AG04449 (cell line): ENCODE data around the gene ETV2.

ENCODE experiments used
- CTCF ChIA-PET: fragments of 350-600 bp; formaldehyde crosslinking; extraction: SDS; loops from one replicate; lab custom pipeline; 2021; ENCODE audit warnings: antibody characterized with exemption; lab: Yijun Ruan, JAX
- POLR2A ChIA-PET: fragments of 400-600, 350-600 bp; formaldehyde crosslinking; extraction: SDS; loops from one replicate; lab custom pipeline; 2020; ENCODE audit warnings: antibody characterized with exemption, inconsistent platforms; lab: Yijun Ruan, JAX
- DNase-seq: peaks from one replicate; pipeline ENCODE4 v3.0.0-alpha.2; 2010; ENCODE audit warnings: low read depth, low spot score
- H3K4me3 ChIP-seq: 2 replicates; pipeline ENCODE4 v1.5.1; 2011; ENCODE audit warnings: low read depth, mild to moderate bottlenecking, control low read depth, low read length
- TF ChIP-seq, protein P1 (sequence below): IDR thresholded peaks from one replicate; pipeline ENCODE4 v1.5.1; 2011; ENCODE audit warnings: mild to moderate bottlenecking, moderate library complexity, low read length, control low read depth, inconsistent platforms; ENCODE audit not compliant: insufficient read depth; ENCODE audit errors: missing control alignments

The ETV2 gene

GRCh38 chr19:35615036-35615435 lies 26.5 kb upstream of the ETV2 start:
- no peak overlapping the region for H3K4me3 ChIP-seq
- POLR2A ChIA-PET = interaction anchor here (0.6 kb wide), 1 partner anchor 267 kb away, joined by 3 read pairs; no protein-coding TSS in a partner anchor
- no peak for DNase-seq
- CTCF ChIA-PET = interaction anchor here (1.2 to 1.5 kb wide), 2 partner anchors 66 kb away, joined by 3 to 4 read pairs; no protein-coding TSS in a partner anchor
- TF ChIP-seq, protein P1, sequence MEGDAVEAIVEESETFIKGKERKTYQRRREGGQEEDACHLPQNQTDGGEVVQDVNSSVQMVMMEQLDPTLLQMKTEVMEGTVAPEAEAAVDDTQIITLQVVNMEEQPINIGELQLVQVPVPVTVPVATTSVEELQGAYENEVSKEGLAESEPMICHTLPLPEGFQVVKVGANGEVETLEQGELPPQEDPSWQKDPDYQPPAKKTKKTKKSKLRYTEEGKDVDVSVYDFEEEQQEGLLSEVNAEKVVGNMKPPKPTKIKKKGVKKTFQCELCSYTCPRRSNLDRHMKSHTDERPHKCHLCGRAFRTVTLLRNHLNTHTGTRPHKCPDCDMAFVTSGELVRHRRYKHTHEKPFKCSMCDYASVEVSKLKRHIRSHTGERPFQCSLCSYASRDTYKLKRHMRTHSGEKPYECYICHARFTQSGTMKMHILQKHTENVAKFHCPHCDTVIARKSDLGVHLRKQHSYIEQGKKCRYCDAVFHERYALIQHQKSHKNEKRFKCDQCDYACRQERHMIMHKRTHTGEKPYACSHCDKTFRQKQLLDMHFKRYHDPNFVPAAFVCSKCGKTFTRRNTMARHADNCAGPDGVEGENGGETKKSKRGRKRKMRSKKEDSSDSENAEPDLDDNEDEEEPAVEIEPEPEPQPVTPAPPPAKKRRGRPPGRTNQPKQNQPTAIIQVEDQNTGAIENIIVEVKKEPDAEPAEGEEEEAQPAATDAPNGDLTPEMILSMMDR = no peak

DNA sequence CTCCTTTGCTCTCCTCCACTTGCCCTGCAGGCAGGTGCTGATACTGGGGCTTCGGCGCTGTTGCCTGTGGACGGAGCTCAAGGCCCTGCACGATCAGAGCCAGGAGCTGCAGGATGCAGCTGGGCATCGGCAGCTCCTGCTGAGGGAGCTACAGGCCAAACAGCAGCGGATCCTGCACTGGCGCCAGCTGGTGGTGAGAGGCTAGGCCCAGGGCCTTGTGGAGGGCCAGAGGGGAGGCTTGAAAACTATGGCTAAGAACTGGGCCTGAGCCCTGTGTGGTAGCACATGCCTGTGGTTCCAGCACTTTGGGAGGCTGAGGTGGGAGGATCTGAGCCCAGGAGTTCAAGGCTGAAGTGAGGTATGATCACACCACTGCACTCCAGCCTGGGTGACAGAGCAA lies 22.7 kb upstream of the ETV2 start:
- TF ChIP-seq, protein P1 = no peak
- ChIA-PET POLR2A (interaction anchor here (0.7 kb wide), 1 partner anchor 97 kb away, joined by 3 read pairs; no protein-coding TSS in a partner anchor), CTCF (no interaction called here)

GRCh38 chr19:35619290-35619923 lies 22.1 kb upstream of the ETV2 start:
- ChIA-PET POLR2A (interaction anchor here (0.7 kb wide), 1 partner anchor 98 kb away, joined by 3 read pairs; no protein-coding TSS in a partner anchor), CTCF (no interaction called here)
- H3K4me3 ChIP-seq = no peak overlapping the region
- TF ChIP-seq, protein P1 = no peak
- DNase-seq = no peak

More for the DNA sequence above, 22.7 kb upstream of the ETV2 start:
- H3K4me3 ChIP-seq = no peak overlapping the region
- DNase-seq = no peak

GRCh38 chr19:35620001-35620400 lies 21.5 kb upstream of the ETV2 start:
- no peak overlapping the region for H3K4me3 ChIP-seq
- CTCF ChIA-PET = no interaction called here
- no peak for DNase-seq
- TF ChIP-seq, protein P1 = no peak
- POLR2A ChIA-PET = no interaction called here

DNA sequence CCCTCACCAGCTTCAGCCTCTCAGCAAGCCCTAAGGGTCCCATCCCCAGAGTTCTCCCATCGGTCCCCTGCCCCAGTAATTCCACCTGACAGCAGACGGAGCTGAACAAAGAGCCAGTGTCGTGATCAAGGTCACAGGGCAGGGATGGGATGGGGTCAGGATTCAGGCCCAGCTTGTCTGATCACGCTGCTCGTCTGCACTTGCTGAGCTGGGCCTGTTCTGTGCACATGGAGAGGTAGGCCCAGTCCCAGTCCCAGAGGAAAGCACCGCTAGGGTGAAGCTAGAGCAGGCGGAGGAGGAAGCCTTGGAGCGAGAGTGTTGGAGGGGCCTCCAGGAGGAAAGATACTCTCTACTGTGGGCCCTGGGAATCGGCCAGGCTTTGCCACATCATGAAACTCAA lies 19.8 kb upstream of the ETV2 start:
- TF ChIP-seq, protein P1 = no peak
- no peak overlapping the region for H3K4me3 ChIP-seq
- ChIA-PET CTCF (no interaction called here), POLR2A (no interaction called here)
- no peak for DNase-seq

- CTCF ChIA-PET = no interaction called here
- TF ChIP-seq, protein P1 = no peak
- H3K4me3 ChIP-seq = no peak overlapping the region
- no peak for DNase-seq
- POLR2A ChIA-PET = no interaction called here
Measured at GRCh38 chr19:35622750-35623149, 18.8 kb upstream of the ETV2 start.
